Measurements from ENCODE around the gene C19orf12.

The C19orf12 gene

DNA sequence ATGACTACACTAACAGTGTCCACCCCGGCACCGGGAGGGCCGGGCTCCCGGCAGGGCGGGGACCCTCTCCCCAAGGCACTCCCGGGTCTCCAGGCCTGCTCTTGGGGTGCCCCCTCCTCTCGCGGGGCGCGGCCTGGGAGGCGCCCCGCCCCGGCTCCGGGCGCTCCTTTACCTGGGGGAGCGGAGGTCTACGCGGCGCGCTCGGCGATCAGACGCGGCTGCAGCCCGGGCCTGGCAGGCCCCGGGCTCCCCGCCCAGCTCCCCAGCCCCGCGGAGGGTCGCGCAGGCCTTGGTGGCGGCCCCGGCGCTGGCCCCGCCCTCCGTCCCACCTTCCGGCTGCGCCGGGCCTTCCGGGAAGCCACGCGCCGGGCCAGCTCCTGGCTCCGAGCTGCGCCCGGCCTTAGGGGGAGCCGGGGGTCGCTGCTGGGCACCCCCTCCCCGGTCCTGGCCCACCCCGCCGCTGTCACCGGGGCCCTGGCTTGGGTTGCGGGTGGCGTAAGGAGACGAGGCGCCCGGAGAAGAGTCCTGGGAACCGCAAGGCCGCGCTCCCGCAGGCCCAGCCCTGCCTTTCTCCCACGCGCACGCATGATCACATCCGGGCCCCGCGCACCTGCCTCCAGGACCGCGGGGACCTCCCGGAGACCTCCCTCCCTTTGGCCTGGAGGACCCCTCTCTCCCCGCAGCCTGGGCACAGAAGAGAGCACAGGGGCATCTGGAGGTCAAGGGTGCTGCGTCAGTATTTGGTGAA is at the start of gene C19orf12:
C19orf12 (minus strand) TSS at position 309 of the 748 bp plus-strand sequence. CDS start 6,848 bp downstream, outside the sequence.
- peak in 39 of 56 donors; percentile 14 to 79 (median 56) for DNase-seq

DNA sequence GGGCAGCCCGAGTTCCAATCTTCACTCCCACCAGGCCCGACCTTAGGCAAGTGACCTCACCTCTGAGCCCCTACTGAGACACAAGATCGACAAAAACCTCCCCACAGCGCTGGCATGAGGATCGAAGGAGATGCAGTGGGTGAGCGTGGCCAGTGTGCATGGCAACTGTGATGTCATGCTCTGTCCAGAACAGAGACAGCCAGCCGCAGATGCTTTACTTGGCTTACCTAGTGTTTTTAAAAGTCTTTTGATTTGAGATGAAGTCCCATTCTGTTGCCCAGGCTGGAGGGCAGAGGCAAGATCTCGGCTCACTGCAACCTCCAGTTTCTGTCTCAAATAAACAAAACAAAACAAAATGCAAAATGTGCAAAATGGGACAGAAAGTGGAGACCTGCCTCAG is 49.3 kb upstream of the C19orf12 start:
- no peak for DNase-seq

DNA sequence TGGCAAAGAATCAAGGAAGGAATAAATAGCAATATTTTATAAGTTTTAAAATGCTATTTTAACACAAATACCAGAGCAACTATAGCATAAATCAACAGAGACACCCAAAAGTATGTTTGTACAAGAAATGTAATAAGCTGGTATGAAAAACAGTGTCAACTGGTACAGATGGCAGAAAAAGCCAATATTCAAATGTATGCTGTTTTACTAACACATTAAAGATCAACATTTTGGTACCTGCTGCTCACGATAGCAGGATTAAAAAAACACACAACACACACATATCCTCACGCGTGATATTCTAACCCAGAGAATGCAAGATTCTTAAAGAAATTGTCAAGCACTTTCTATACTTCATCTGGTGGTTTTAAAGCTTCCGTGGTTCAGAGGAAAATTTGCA is 48.1 kb upstream of the C19orf12 start:
- DNase-seq, result no peak

DNA sequence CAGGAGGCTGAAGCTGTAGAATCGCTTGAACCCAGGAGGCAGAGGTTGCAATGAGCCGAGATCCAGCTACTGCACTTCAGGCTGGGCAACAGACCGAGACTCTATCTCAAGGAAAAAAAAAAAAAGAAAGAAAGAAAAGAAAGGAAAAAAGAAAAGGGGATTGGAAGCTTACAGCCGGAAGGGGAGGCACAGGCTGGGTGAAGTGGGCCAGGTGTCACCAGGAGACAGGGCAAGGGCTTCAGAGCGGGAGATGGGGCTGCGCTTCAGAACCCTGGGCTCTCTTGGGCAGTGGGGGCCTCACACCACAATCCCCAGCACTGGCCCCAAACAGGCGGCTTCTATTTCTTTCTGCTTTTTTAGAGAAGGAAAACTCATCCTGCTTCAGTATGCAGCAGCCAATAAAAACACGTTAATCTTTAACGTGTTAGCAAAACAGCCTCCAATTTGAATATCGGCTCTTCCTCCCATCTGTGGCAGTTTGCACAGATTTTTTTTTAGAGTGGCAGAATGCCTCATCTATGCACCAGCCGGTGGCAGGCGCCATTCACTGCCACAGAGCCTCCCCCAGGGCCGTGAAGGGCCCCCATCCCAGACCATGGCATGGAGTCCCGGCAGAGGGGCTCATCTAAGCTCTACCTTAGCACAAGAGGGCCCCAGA is 46.6 kb upstream of the C19orf12 start:
- peak in 1 of 56 donors; percentile 5 for DNase-seq

DNA sequence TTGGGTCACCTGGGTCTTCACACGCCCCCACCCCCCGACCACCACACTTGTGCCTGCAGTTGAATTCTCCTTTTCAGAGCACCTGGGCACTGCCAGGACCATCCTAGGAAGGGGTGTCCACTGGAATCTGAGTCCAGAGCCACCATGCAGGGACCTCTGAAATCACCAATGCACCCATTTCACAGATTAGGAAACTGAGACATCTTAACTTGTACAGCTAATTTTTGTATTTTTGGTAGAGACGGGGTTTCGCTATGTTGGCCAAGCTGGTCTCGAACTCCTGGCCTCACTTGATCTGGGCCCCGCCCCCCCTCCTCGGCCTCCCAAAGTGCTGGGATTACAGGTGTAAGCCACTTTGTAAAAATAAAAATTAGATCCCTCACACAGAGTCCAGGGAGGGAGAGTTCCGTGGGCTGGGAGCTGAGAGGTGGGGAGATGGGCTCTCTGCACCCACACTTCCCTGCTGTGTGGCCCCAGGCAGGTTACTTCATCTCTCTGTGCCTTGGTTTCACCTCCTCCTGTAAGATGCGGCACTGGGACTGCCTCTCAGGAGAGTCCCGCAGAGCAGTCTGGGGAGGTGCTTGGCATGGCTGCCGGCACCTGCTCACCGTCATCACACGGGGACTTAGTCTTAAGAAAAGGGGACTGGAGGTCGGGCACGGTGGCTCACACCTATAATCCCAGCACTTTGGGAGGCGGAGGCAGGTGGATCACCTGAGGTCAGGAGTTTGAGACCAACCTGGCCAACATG is 45.9 kb upstream of the C19orf12 start:
- DNase-seq, result no peak

DNA sequence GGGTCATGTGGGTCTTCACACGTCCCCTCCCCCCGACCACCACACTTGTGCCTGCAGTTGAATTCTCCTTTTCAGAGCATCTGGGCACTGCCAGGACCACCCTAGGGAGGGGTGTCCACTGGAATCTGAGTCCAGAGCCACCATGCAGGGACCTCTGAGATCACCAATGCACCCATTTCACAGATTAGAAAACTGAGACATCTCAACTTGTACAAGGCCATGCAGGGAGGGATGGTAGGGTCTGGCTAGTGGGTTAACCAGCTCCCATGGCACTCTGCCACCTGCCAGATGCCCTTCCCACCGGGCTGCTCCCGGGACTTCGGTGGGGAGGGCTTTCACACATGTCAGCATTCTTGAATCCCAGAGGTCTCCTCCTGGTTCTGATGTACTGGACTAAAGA is 44.3 kb upstream of the C19orf12 start:
- no peak for DNase-seq

DNA sequence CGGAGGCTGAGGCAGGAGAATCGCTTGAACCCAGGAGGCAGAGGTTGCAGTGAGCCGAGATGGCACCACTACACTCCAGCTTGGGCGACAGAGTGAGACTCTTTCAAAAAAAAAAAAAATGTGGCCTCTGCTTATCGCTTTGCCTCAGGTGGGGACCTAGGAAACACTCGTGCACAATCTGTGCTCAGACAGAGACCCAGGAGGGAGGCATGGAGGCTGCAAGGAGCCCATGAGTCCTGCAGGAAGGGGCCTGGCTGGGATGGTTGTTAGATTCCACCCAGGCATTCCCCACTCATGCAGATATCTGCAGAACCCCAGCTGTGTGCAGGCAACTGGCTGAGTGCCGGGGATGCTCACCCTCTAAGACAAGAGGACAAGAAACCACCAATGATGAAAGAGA is 43.8 kb upstream of the C19orf12 start:
- no peak for DNase-seq

DNA sequence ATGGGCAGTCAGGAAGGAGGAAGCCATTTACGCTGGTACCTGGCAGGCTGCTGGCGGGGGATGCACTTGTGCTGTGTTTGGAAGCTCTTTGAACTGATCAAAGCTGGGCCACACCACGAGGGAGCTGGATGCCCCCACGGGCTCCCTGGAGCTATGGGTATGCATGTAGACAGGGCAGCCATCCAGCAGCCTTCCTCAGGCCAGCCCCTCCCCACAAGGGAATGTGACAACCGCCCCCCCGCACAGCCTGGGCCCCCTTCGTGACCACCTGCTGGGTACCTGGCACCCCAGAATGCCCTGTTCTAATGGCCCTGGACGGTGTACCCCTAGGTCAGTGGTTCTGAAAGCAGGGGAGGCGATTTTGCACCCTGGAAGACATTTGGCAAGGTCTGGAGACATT is 42.5 kb upstream of the C19orf12 start:
- no peak for DNase-seq

DNA sequence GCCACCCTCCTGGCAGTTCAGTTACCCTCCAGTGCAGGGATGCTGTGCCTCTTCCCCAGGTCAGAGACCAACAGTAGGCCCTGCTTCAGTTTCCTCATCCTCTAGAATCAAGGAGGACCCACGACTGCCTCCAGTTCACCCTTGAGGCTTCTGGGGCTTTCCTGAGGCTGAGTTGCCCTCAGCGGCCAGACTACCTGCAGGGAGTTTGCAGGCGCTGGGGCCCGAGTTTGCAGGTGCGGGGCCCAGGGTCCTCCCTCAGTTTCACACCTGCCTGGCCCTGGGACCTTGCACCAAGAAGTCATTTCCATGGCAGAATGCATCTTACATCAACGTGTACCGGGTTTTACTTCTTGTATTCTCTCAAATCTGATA is 38.9 kb upstream of the C19orf12 start:
- no peak for DNase-seq

DNA sequence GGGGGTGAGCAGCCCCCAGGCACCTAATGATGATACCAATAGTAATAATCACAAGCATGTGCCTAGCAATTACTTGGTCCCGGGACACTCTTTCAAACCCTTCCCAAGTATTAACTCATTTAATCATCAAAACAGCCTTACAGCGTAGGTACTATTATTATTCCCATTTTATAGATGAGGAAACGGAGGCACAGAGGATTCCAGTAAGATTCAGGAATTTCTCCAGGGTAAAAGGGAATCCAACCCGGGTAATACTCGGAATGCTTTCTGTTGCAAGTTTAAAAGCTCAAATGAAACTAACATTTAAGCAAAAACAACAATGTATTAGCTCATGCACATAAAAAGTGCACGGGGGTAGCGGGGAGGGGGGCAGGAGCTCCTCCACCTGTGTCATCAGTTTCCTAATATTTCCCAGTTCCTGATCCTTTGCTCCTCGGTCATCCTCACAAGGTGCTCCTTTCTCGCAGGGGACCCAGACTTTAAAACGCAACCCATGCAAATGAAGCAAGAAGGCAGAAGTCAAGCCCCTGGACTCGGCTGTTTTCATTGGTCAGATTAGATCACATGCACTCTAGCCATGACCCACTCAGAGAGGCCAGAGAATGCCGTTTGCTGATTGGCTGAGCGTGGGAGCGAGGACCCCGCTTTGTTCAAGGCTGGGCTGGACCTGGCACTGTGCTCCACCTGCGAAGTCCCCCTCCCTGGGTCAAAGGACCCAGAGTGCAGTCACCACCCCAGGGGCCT is 38.3 kb upstream of the C19orf12 start:
- no peak for DNase-seq

DNA sequence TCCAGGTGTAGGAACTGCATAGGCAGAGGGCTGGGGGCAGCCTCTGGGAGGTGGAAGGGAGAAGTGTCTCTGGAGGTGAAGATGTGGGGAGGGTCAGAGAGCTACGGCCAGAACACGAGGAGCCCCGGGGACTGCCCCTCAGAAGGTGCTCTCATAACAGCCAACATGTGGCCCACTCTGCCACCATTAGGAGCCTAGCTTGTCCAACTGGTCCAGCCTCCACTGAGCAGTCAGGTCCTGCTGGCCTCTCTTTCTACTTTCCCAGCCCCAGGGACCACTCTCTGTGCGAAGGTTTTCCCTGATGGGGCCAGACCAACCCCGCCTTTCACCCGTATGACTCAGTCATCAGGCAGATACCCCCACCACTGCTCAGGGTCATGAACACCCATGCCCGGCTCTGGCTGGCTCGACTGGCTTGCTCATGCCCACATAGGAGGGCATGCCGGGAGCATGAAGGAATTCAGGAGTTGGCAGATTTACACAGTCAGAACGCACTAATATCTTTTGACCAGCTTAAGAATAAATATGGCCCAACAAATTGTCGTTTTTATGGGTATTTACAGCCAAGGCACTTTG is 37.5 kb upstream of the C19orf12 start:
- DNase-seq, result no peak

DNA sequence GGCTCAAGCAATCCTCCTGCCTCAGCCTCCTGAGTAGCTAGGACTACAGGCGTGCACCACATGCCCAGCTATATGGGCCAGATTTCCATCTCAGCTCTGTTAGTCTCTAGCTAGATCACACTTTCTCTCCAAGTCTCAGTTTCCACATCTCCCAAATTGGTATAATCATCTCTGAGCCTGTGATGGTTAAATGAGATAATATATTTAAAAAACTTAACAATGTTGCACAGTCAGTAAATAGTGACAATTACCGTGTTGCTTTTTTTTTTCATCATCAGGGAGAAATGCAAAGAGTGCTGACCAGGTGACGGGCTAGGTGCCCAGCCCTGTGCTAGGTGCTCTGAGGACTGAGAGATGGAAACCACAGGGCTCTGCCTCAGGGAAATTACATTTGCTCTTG is 36.9 kb upstream of the C19orf12 start:
- no peak for DNase-seq

DNA sequence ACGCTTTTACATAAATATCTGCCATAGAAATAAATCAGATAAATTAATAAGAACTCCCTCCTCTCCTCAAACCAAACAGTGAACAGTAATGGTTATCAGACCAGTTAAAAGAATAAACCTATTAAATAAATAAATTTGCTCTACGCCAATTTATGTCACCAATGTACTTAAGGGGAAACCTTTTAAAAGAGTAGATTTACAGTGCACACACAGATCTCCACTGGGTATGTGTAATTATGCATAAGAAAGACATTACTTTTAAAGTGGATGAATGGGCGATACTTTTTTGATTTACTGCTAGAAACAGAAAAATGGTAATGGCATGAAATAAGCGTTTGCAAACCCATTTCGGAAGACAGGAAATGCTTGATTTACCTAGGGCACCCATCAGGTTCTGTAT is 34.9 kb upstream of the C19orf12 start:
- no peak for DNase-seq

DNA sequence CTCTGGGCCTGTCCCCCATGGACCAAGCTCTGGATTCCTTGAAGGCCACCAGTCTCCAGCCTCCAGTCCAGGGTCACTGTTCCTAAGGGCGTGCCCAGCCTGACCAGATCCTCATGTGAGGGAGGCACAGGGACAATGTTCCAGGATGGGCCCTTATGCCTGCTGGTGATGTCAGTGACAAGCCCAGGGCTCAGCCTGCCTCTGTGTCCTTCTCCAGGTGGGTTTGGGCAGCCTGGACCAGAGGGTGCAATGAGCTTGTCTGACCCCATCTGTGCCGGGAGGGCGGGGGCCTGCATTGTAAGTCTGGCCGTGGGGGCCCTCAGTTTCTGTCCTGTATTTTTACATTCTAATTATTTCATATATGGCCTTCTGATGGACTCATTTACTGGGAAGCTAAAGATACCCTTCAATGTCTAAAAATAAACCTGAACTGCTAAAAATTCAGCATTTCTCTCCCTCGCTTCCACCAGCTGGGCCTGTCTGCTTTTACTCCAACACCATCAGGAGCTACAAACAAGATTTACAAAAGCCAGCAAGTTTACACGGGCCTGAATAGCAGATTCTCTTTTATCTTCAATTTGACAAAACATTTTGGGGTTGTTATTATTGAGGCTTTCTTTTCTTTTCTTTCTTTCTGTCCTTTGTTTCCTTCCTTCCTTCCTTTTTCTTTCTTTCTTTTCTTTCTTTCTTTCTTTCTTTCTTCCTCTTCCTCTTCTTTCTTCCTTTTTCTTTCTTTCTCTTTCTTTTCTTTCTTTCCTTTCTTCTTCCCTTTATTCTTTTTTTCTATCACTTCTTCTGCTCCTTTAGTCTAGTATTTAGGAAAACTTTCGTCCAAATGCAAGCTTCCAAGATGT is 34.2 kb upstream of the C19orf12 start:
- DNase-seq, result peak in 2 of 56 donors; percentile 6 to 10

DNA sequence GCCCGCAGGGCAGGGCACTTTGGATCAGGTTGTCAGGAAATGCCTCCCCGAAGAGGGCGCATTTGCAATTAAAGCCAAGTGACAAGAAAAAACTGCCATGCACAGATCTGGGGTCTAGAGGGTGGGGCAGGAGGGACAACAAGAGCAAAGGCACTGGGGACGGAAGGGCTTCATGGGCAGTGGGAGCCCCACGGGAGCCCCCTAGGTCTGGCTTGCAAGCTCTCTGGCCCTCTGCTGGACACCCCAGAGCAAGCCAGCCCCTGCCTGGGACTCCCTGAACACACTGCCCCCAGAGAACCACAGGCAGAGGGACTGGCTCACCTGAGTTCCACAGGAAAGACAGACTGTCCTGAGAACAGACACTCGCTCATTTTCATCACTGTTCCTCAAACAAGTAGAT is 30.2 kb upstream of the C19orf12 start:
- DNase-seq, result no peak

DNA sequence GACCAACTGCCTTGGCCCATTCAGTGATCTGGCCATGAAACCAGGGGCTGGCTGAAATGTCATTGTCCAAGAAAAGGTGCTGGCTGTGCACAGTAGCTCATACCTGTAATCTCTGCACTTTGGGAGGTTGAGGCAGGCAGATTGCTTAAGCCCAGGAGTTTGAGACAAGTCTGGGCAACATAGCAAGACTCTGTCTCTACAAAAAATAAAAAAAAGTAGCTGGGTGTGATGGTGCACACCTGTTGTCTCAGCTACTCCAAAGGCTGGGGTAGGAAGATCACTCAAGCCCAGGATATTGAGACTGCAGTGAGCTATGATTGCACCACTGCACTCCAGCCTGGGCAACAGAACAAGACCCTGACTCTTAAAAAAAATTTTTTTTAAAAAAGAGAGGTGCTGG is 28.6 kb upstream of the C19orf12 start:
- no peak for DNase-seq

DNA sequence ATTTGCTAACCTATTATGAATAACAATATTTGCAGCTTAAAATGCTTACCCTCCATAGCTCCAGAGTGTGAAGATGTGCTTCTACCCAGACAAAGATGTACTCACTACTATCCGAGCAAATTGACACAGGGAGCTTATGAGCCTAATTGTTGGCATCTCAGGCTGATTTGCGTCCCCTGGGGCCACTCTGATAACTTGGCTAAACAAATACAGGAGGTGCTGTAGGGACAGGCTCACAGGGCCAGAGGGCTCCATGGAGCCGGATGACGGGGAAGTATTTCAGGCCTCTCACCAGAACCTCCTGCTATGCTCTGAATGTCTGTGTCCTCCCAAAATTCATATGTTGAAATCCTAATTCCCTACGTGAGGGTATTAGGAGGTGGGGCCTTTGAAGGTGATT is 26.7 kb upstream of the C19orf12 start:
- DNase-seq, result no peak

DNA sequence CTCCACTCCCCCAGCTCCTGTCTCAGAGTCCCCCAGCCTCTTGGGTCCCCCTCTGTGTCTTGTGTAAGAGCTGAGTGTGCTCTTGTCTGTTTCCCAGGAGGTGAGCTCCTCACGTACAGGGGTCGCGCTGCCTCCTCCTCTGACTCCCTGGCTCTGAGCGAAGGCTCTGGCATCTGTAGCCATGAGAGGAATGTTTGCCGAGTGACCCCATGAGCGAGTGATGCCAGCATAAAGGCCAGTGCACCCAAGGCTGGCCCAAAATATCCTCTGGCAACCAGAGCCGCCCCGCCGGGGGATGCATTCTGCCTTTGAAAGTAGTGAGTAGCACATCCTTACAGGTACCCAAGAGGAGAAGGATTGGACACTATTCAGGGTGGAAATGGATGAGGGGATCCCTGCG is 26.2 kb upstream of the C19orf12 start:
- DNase-seq, result no peak

DNA sequence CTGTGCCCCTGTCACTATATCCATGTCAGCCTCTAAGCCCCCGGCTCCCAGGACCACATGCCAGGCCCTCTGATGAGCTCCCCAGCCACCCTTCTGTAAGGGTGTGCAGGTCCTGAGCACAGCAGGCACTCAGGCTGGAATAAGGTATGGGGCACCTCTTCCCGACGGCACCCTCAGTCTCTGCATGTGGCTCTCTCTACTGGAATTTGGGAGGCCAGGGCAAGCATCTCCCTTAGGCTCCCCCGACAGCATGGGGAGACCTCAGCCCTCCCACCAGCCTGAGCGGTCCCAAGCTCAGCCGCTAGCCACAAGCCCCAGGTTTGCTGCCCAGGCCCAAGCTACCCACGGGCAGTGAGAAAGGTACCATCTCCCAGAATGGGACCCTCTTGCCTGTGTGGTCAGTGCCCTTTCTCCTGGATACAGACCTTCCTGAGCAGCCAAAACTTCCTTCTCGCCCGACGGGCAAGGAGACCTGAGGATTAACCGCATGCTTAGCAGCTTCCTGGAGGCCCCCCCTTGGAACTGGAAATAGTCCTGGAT is 22.5 kb upstream of the C19orf12 start:
- DNase-seq, result no peak

DNA sequence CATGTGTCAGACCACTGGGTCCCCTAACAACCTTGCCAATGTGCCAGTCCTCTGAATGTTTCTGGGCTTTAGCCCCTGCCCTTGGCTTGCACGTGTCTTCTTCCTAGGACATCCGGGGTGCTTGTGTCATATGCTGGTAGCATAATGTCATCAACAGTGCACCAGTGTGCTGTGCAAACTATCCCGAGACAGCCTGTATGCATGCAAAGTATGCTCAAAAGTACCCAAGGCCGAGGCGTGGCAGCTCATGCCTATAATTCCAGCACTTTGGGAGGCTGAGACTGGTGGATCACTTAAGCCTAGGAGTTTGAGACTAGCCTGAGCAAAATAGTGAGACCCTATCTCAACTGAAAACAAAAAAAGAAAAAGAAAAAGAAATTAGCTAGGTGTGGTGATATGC is 20.8 kb upstream of the C19orf12 start:
- no peak for DNase-seq
